AG09309 (cell line): ENCODE results near the gene EGFR.
"Not testable (repeated sequence)": the region's sequence is repeated elsewhere in the genome, so short reads cannot be mapped to it uniquely, and the experiment has no call there.

ENCODE experiments used
- DNase-seq: peaks from one replicate; pipeline ENCODE4 v3.0.0-alpha.2; 2010; ENCODE audit warnings: low read depth
- H3K4me3 ChIP-seq: 2 replicates; pipeline ENCODE4 v1.5.1; 2011; ENCODE audit warnings: mild to moderate bottlenecking, low read depth, low read length, moderate library complexity; ENCODE audit not compliant: control insufficient read depth
- CTCF ChIP-seq: IDR thresholded peaks from 2 replicates; pipeline ENCODE4 v1.5.1; 2011; ENCODE audit warnings: mild to moderate bottlenecking, low read depth, low read length, inconsistent platforms; ENCODE audit not compliant: insufficient read depth, control insufficient read depth; ENCODE audit errors: missing control alignments

Gene EGFR

GRCh38 chr7:55034776-55035175 lies 16.0 kb downstream of the EGFR start:
- no peak for DNase-seq
- no peak for TF ChIP-seq CTCF
- no peak overlapping the region for H3K4me3 ChIP-seq

- not testable (repeated sequence) for DNase-seq
Measured at GRCh38 chr7:55035410-55035809, 16.6 kb downstream of the EGFR start.

GRCh38 chr7:55036950-55037736 lies 18.3 kb downstream of the EGFR start:
- H3K4me3 ChIP-seq, result no peak overlapping the region
- DNase-seq, result no peak
- TF ChIP-seq CTCF, result no peak

More at GRCh38 chr7:55035410-55035809, 16.6 kb downstream of the EGFR start:
- H3K4me3 ChIP-seq, result not testable (repeated sequence)

- TF ChIP-seq CTCF, result no peak
- no peak overlapping the region for H3K4me3 ChIP-seq
- no peak for DNase-seq
Measured at GRCh38 chr7:55043691-55044370, 25.0 kb downstream of the EGFR start.

GRCh38 chr7:55044371-55044717 lies 25.5 kb downstream of the EGFR start:
- no peak overlapping the region for H3K4me3 ChIP-seq
- DNase-seq, result no peak
- no peak for TF ChIP-seq CTCF

GRCh38 chr7:55044791-55045190 lies 26.0 kb downstream of the EGFR start:
- no peak overlapping the region for H3K4me3 ChIP-seq
- no peak for TF ChIP-seq CTCF
- no peak for DNase-seq

GRCh38 chr7:55046582-55047342 lies 27.9 kb downstream of the EGFR start:
- DNase-seq, result no peak
- TF ChIP-seq CTCF, result no peak
- H3K4me3 ChIP-seq, result no peak overlapping the region
